ENCODE measurements around the gene MAML3.

The MAML3 gene

DNA sequence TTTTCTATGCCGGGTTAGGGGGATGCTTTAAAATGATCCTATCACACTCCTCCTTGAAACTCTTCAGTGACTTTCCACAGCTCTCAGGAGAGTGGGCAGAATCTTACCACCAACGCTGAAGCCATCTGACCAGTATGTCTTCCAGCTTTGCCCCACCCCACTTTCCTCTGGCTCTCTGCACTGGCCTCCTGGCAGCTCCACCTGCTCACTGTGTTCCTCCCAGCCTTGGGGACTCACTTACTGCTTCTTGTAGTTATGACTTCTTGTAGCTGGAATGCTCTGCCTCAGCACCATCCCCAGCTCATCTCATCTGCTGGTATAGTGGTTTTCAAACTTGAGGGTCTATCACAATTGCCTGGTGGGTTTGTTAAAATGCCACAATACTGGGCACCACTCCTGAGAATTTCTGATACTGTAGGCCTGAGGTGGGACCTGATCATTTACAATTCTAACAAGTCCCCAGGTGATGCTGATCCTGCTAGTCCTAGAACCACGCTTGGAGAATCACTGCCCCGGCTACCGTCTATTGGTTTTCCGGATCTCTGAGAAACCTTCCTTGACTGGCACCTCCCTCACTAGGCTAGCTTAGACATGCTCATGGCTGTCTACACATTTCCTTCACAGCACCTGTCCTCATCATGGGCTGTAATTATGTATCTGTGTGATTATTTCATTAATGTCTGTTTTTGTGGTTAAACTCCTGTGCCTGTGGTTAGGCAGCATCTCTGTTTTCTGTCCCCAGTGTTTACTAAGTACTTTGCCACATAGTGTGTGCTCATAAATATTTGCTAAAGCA, 336.1 kb downstream of the MAML3 start:
- DNase-seq: no peak
- peaks cover 37% of the 10 kb centered on the region for H3K36me3 Mint-ChIP-seq (ENCODE audit: low read depth)
- TF ChIP-seq, protein P1, sequence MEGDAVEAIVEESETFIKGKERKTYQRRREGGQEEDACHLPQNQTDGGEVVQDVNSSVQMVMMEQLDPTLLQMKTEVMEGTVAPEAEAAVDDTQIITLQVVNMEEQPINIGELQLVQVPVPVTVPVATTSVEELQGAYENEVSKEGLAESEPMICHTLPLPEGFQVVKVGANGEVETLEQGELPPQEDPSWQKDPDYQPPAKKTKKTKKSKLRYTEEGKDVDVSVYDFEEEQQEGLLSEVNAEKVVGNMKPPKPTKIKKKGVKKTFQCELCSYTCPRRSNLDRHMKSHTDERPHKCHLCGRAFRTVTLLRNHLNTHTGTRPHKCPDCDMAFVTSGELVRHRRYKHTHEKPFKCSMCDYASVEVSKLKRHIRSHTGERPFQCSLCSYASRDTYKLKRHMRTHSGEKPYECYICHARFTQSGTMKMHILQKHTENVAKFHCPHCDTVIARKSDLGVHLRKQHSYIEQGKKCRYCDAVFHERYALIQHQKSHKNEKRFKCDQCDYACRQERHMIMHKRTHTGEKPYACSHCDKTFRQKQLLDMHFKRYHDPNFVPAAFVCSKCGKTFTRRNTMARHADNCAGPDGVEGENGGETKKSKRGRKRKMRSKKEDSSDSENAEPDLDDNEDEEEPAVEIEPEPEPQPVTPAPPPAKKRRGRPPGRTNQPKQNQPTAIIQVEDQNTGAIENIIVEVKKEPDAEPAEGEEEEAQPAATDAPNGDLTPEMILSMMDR (IDR thresholded peaks at IDR 0.05): no peak
- no peaks in the 10 kb centered on the region for H3K27me3 Mint-ChIP-seq (ENCODE audit: low read depth, poor library complexity)
- peaks cover 76% of the 10 kb centered on the region for H3K4me1 Mint-ChIP-seq
- H3K9me3 Mint-ChIP-seq: peaks cover 17% of the 10 kb centered on the region
- H3K27ac Mint-ChIP-seq: peak overlapping the region; percentile 98
- H3K4me3 Mint-ChIP-seq: peak overlapping the region; percentile 6

- peaks cover 15% of the 10 kb centered on the region for H3K9me3 Mint-ChIP-seq
- TF ChIP-seq, protein P1 (IDR thresholded peaks at IDR 0.05): no peak
- H3K4me1 Mint-ChIP-seq: peaks cover 78% of the 10 kb centered on the region
- H3K4me3 Mint-ChIP-seq: peak overlapping the region; percentile 71
- DNase-seq: no peak
- no peaks in the 10 kb centered on the region for H3K27me3 Mint-ChIP-seq (ENCODE audit: low read depth, poor library complexity)
- peak overlapping the region; percentile 98 for H3K27ac Mint-ChIP-seq
- peaks cover 36% of the 10 kb centered on the region for H3K36me3 Mint-ChIP-seq (ENCODE audit: low read depth)
Measured at GRCh38 chr4:139816856-139817255, 337.1 kb downstream of the MAML3 start.

DNA sequence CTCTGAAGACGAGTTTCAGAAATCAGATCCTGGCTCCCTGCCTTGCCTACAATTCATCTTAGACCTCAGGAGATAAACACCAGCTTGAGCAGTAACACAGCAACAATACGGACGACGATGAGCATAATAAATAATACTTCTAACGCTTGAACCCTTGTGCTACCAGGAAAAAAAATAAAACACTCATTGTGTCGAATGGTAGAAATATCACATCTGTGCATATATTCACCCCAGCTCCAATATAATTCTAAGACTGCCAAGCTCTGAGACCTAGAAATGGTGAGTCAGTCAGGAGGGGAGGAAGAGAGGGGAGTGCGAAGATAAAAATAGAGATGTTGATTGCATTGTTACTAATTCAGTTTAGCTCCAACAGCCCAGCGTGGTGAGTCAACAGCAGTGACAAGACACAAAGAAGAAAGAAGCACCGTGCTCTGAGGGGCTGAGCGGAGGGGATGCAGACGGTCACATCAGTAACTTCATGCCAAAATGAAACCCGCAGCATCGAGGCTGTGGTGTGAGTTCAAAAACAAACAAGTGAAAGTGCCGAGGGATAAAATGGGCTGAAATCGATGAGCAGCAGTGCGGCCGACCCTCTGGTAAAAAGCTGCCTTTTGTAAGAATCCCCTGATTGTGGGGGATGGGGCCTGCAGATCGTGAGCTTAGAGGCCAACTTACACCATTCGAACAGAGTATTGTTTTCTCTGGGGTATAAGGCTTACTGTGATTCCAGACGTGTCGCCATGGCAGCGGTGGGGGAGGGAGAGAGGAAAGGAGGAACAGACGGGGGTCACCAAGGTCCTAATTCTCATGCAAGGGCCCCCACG, 338.0 kb downstream of the MAML3 start:
- H3K4me3 Mint-ChIP-seq: peak overlapping the region; percentile 71
- peaks cover 78% of the 10 kb centered on the region for H3K4me1 Mint-ChIP-seq
- TF ChIP-seq, protein P1 (IDR thresholded peaks at IDR 0.05): no peak
- peaks cover 15% of the 10 kb centered on the region for H3K9me3 Mint-ChIP-seq
- H3K36me3 Mint-ChIP-seq (ENCODE audit: low read depth): peaks cover 36% of the 10 kb centered on the region
- peak; percentile 66 for DNase-seq
- H3K27me3 Mint-ChIP-seq (ENCODE audit: low read depth, poor library complexity): no peaks in the 10 kb centered on the region
- H3K27ac Mint-ChIP-seq: peak overlapping the region; percentile 98

DNA sequence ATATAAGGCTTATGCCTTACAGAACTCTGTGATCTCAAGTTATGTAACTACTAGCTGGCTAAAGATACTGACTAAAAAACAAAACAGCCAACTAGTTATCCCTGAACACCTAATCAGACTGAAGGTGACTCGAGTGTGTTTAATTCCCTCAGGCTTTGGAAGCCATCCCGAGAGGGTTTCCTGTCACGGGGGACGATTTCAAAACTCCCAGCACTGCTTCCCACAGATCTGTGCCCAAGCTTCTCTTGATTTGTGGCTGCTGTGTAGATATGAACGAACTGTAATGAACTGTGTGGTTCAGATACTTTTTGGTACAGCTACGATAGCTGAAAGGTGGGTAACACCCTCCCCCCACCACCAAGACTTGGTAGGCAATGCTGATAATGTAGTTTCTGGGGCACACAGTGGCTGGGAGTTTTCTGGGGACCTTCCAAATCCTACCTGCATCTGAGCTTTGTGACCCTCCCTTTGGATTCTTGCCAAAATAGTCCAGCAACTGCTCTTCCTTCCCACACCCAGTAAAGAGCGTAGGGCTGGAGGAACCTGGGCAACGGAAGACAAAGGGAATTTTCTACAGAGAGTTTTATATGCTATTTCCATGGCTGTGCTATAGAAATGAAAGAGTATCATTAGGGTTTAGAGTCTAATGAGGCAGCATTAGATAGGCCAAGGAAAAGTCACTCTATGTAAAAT, 339.5 kb downstream of the MAML3 start:
- no peak for DNase-seq
- TF ChIP-seq, protein P1 (IDR thresholded peaks at IDR 0.05): no peak
- H3K9me3 Mint-ChIP-seq: peaks cover 23% of the 10 kb centered on the region

GRCh38 chr4:139813881-139814280, 340.1 kb downstream of the MAML3 start:
- no peaks in the 10 kb centered on the region for H3K27me3 Mint-ChIP-seq (ENCODE audit: low read depth, poor library complexity)
- peak overlapping the region; percentile 58 for H3K4me3 Mint-ChIP-seq
- no peak for DNase-seq
- peaks cover 37% of the 10 kb centered on the region for H3K36me3 Mint-ChIP-seq (ENCODE audit: low read depth)
- TF ChIP-seq, protein P1 (IDR thresholded peaks at IDR 0.05): no peak
- H3K27ac Mint-ChIP-seq: peak overlapping the region; percentile 98
- peaks cover 77% of the 10 kb centered on the region for H3K4me1 Mint-ChIP-seq
- peaks cover 28% of the 10 kb centered on the region for H3K9me3 Mint-ChIP-seq

More for the DNA sequence above, 339.5 kb downstream of the MAML3 start:
- Mint-ChIP-seq H3K27ac (peak overlapping the region; percentile 98), H3K4me3 (peak overlapping the region; percentile 11), H3K36me3 (ENCODE audit: low read depth) (peaks cover 33% of the 10 kb centered on the region), H3K4me1 (peaks cover 77% of the 10 kb centered on the region), H3K27me3 (ENCODE audit: low read depth, poor library complexity) (no peaks in the 10 kb centered on the region)
